Glutamatergic neuron (in vitro differentiated cells): Measurements from ENCODE around the gene FTCD. TPM values are rescaled to one million over a fixed set of nuclear protein-coding genes. Genes with fewer than 3 reads are reported as not detected.

Experiments
- DNase-seq: peaks from one replicate; pipeline ENCODE4 v3.0.0; 2022
- H3K27ac Mint-ChIP-seq: one replicate; pipeline ENCODE4 v1.8.0; 2020; ENCODE audit warnings: mild to moderate bottlenecking, mixed read lengths, inconsistent platforms; ENCODE audit not compliant: unreplicated experiment
- H3K27me3 Mint-ChIP-seq: one replicate; pipeline ENCODE4 v1.8.0; 2020; ENCODE audit warnings: mild to moderate bottlenecking, moderate library complexity, mixed read lengths, inconsistent platforms; ENCODE audit not compliant: unreplicated experiment
- H3K36me3 Mint-ChIP-seq: one replicate; pipeline ENCODE4 v1.8.0; 2020; ENCODE audit warnings: mild to moderate bottlenecking, mixed read lengths, inconsistent platforms; ENCODE audit not compliant: unreplicated experiment
- H3K4me1 Mint-ChIP-seq: one replicate; pipeline ENCODE4 v1.8.0; 2020; ENCODE audit warnings: mild to moderate bottlenecking, low read depth, mixed read lengths, inconsistent platforms; ENCODE audit not compliant: unreplicated experiment
- H3K4me3 Mint-ChIP-seq: one replicate; pipeline ENCODE4 v1.8.0; 2020; ENCODE audit warnings: mild to moderate bottlenecking, mixed read lengths, inconsistent platforms; ENCODE audit not compliant: unreplicated experiment
- H3K9me3 Mint-ChIP-seq: one replicate; pipeline ENCODE4 v1.8.0; 2020; ENCODE audit warnings: mild to moderate bottlenecking, moderate library complexity, mixed read lengths, inconsistent platforms; ENCODE audit not compliant: unreplicated experiment
- total RNA-seq: library from RNA; stranded (reverse); fragmentation: NEBNext Ultra II Directional; extraction: Animal tissue kit (Norgen Biotek cat#: 25700); gene quantifications from one replicate; pipeline ENCODE4 v1.2.1, GENCODE V29; 2021; ENCODE audit not compliant: unreplicated experiment
- TF ChIP-seq, protein P1 (sequence below): fragments of 200-600 bp; sonication (generic); IDR thresholded peaks from one replicate; pipeline ENCODE4 v1.5.0; 2021; ENCODE audit not compliant: partially characterized antibody, unreplicated experiment

Gene FTCD
- total RNA-seq, 1 donor from 2014 or later = 13.4 TPM

DNA sequence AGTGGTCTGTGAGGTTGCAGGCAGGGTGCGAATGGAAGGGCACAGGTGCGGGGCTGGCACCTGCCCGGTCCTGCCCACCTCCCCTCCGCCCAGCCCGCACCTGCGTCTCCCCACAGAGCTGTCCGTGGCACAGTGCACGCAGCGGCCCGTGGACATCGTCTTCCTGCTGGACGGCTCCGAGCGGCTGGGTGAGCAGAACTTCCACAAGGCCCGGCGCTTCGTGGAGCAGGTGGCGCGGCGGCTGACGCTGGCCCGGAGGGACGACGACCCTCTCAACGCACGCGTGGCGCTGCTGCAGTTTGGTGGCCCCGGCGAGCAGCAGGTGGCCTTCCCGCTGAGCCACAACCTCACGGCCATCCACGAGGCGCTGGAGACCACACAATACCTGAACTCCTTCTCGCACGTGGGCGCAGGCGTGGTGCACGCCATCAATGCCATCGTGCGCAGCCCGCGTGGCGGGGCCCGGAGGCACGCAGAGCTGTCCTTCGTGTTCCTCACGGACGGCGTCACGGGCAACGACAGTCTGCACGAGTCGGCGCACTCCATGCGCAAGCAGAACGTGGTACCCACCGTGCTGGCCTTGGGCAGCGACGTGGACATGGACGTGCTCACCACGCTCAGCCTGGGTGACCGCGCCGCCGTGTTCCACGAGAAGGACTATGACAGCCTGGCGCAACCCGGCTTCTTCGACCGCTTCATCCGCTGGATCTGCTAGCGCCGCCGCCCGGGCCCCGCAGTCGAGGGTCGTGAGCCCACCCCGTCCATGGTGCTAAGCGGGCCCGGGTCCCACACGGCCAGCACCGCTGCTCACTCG is 23.3 kb downstream of the FTCD start:
- peaks cover 9% of the 10 kb centered on the region for H3K27me3 Mint-ChIP-seq
- H3K27ac Mint-ChIP-seq = no peak overlapping the region
- H3K4me3 Mint-ChIP-seq = no peak overlapping the region
- no peak for DNase-seq
- TF ChIP-seq, protein P1, sequence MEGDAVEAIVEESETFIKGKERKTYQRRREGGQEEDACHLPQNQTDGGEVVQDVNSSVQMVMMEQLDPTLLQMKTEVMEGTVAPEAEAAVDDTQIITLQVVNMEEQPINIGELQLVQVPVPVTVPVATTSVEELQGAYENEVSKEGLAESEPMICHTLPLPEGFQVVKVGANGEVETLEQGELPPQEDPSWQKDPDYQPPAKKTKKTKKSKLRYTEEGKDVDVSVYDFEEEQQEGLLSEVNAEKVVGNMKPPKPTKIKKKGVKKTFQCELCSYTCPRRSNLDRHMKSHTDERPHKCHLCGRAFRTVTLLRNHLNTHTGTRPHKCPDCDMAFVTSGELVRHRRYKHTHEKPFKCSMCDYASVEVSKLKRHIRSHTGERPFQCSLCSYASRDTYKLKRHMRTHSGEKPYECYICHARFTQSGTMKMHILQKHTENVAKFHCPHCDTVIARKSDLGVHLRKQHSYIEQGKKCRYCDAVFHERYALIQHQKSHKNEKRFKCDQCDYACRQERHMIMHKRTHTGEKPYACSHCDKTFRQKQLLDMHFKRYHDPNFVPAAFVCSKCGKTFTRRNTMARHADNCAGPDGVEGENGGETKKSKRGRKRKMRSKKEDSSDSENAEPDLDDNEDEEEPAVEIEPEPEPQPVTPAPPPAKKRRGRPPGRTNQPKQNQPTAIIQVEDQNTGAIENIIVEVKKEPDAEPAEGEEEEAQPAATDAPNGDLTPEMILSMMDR = no peak
- no peaks in the 10 kb centered on the region for H3K36me3 Mint-ChIP-seq
- H3K9me3 Mint-ChIP-seq = peaks cover 5% of the 10 kb centered on the region
- no peaks in the 10 kb centered on the region for H3K4me1 Mint-ChIP-seq

DNA sequence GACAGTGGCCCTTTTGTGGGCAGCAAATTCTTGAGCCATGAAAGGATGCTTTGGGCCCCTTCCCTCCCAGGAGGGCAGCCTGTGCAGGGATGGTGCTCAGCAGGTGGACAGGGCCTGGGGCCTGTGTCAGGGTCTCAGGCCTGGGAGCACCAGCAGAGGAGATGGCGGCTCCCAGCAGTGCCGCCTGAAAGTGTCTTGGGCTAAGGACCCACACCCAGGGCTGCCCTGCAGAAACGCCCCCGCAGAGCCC is 23.9 kb downstream of the FTCD start:
- Mint-ChIP-seq H3K4me3 (no peak overlapping the region), H3K36me3 (no peaks in the 10 kb centered on the region), H3K27me3 (peaks cover 9% of the 10 kb centered on the region), H3K27ac (no peak overlapping the region), H3K4me1 (no peaks in the 10 kb centered on the region), H3K9me3 (peaks cover 5% of the 10 kb centered on the region)
- DNase-seq = no peak
- TF ChIP-seq, protein P1 = no peak

DNA sequence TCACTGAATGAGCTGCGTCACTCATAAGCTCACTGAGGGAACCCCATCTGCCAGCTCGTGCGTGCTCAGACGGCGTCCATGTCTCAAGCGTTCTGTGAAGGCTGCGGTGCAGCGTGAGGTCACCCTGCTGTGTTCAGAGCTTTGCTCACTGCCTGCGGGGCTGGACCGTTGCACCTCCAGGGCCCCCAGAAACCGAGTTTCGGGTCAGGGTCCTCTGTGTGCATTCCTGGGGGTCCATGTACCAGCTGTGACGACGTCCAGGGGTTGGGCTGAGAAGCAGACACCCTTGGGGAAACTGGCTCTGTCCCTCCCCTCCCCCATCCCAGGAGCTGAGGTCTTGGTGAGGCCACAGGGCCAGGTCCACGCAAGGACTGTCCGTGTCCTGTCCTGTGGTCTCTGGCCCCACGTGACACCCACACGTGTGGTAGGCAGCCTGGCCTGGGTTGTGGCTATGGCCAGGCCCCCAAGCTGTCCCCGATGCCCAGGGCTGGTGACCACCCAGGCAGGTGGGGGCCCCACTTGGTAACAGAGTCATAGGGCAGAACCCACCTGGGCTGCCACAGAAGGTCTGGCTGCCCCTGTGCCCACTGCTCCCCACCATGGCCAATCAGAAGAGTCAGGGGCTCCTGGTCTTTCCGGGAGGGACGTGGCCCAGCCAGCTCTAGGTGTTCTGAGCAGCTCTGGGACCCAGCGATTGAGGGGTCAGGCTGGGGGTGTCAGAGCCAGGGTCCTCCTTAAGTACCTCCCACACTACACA is 24.4 kb downstream of the FTCD start:
- Mint-ChIP-seq H3K4me3 (no peak overlapping the region), H3K27ac (no peak overlapping the region), H3K36me3 (no peaks in the 10 kb centered on the region), H3K27me3 (peaks cover 9% of the 10 kb centered on the region), H3K4me1 (no peaks in the 10 kb centered on the region), H3K9me3 (peaks cover 4% of the 10 kb centered on the region)
- DNase-seq = peak; percentile 18
- TF ChIP-seq, protein P1 = no peak

DNA sequence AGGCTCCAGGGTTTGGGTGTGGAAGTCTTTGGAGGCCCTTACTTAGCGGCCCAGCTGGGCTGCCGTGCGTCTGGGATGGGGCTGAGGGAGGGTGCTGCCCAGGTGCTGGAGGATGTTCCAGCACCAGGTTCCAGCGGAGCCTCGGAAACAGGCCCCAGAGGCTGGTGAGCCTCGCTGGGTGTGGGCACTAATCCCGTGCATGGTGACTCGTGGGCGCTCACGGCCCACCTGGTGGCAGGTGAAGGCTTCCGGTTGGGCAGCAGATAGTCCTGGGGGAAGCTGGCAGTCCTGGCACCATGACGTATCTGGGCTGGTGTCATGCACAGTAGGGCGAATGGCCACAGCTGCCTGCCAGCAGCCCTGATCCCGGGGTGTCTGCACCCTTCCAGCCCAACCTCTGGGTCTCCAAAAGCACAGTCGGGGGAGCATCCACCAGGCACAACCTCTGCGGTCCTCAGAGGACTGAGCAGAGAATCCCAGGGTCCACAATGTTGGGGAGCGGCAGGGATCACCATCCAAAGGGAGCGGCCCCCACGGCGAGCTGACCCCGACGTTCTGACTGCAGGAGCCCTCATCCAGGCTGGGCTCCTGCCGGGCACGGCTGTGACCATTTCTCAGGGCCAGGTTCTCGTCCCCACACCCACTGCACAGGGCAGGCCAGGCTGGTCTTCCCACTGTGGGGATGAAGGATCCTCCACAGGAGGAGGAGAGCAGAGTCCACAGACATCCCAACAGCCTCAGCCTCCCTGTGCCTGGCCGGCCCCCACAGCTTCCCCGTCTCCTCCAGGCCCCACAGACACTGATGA is 25.3 kb downstream of the FTCD start:
- no peaks in the 10 kb centered on the region for H3K36me3 Mint-ChIP-seq
- no peak overlapping the region for H3K4me3 Mint-ChIP-seq
- DNase-seq = peak; percentile 12
- H3K9me3 Mint-ChIP-seq = peaks cover under 1% of the 10 kb centered on the region
- no peak overlapping the region for H3K27ac Mint-ChIP-seq
- H3K4me1 Mint-ChIP-seq = no peaks in the 10 kb centered on the region
- TF ChIP-seq, protein P1 = no peak
- H3K27me3 Mint-ChIP-seq = peaks cover 6% of the 10 kb centered on the region
